Measurements from ENCODE around the gene C15orf40.

GRCh38 chr15:83053151-83053550, 41.7 kb upstream of the C15orf40 start:
- TF ChIP-seq CTCF (IDR thresholded peaks at IDR 0.05) (no peak), POLR2A (IDR thresholded peaks at IDR 0.05) (no peak)

All from uterus (tissue), 2 donors.